MV-4-11 (cell line): ENCODE results near the gene NHEJ1.

Experiments used
- DNase-seq: peaks from one replicate; lab custom pipeline; 2025; lab: John Stamatoyannopoulos, UW

NHEJ1 gene

GRCh38 chr2:219182331-219183150 is 21.9 kb upstream of the NHEJ1 start:
- no peak for DNase-seq

DNA sequence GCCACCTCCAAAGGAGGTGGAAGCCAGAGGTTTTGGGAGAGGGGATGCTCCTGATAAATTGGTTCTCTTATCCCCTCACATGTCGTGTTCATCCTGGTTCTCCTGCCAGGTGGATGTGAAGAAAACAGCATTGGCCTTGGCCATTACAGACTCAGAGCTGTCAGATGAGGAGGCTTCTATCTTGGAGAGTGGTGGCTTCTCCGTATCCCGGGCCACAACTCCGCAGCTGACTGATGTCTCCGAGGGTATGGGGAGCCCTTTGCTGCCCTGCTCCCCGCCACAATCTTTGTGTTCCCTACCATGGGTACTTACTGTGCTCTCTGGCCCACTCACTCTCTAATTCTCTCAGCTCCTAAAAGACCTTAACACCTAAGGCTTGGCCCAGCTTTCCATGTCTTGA is 20.9 kb upstream of the NHEJ1 start:
- no peak for DNase-seq

- DNase-seq = no peak
Measured at GRCh38 chr2:219180961-219181360, 20.3 kb upstream of the NHEJ1 start.

DNA sequence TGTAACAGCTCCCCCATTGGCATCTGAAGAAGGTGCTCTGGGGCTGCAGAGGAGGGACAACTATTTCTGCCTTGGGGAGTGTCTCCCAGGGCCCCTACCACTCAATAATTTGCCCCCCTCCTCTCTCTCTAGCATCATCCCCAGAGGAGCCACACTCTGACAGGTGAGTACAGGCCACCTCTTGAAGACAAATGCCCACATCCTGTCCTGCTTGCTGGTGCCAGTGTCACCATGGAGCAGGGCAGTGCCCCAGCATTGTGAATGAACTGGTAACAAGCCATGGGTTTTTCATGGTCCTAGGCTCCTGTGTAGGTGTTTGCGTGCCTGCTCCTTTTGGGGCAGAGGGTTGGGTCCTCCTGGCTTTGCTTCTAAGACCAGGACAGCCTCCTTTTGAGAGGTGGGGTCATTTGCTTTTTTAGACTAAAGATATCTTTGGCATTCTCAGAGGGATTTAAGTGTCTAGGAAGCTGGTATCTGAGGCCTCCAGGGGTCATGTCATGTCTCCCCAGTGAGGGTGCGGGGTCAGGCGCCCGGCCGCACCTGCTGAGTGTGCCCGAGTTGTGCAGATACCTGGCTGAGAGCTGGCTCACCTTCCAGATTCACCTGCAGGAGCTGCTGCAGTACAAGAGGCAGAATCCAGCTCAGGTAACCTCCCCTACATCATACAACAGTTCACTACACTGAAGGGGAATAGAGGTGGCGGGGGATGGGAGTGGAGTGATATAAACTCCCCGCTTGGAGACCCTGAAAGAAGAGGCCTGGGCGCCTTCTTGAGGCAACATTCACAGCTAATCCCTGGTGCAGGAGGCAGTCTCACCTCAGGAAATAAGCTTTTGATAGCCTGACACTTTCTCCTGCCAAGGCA is 19.2 kb upstream of the NHEJ1 start:
- no peak for DNase-seq

- DNase-seq = no peak
Measured at GRCh38 chr2:219178377-219179175, 18.0 kb upstream of the NHEJ1 start.

DNA sequence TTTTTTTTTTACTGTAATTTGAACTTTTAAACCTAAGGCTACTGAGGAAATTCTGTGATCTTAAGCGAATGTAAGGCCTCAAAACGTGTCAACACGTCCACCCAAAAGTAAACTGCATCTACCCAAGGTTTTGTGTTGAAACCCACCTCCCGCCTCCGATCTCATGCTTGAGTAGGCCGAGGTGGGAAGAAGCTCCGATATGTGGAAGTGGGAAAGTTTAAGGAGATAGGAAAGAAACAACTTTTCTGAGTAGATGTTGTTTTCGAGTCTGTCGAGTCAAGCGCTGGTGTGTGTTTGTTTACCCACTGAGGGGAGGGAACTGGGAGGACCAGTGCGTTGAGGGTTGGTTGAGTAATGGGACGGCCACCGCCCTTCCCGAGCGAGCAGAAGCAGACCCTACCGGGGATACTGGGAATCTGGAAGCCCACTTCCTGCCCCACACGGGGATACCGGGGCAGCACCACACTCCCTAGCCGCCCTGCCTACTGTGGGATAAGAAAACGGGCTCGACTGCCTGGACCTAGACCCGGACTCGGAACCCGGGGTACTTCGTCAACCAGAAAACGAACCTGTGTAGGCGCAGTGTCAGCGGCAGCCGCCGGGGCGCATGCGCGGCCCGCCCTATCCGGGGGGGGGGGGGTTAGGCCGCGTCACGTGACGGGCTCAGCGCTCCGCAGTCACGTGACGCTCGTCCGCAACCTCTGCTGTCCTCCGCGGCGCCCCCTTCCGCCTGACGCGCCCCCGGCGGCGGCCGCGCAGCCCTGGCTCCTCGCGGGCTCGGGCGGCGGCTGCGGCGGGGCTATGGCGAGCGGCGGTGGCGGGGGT is 17.1 kb upstream of the NHEJ1 start, which contains the start of gene RETREG2:
Gene RETREG2 (plus strand): TSS at position 724 of the 825 bp plus-strand sequence. CDS start 78 bp downstream, at position 802.
- peak; percentile 87 for DNase-seq

DNA sequence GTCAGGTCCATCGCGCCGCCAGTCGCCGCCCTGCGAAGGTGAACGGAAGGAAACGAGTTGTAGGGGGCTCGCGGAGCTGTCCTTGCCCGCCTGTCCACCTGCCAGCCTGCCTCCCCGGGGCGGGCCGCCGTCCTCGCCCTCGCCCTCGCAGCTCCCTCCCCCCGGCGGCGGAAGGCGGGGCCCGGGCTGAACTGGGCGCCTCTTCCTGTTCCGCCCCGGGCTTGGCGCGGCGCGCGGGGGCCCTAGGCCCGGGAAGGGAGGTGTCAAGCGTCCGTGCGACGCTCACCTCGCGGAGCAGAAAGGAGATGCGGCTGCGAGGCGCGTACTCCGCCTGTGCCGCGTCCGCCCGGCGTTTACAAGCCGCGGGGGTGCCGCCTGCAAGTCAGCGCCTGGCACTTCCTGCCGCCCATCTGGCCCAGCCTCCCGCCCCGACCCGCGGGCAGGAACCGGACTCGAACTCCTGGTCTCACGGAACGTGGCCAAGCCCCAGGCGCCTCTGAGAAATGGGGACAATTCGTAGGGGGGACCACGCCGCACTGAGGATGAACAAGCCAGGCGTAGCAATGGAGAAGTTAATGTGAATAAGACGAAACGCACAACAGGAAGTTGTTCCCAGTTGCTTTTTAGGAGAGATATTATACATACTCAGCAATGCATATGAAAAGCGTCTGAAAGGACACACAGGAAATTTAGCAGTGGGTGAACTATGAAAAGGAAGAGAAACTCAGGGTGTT is 16.4 kb upstream of the NHEJ1 start, which contains the start of gene CNPPD1:
Gene CNPPD1 (minus strand): TSS at position 108 of the 734 bp plus-strand sequence. CDS start 97 bp downstream, at position 11.
- DNase-seq = peak; percentile 77

- DNase-seq = peak; percentile 52
Measured at GRCh38 chr2:219175928-219176817, 15.6 kb upstream of the NHEJ1 start.

DNA sequence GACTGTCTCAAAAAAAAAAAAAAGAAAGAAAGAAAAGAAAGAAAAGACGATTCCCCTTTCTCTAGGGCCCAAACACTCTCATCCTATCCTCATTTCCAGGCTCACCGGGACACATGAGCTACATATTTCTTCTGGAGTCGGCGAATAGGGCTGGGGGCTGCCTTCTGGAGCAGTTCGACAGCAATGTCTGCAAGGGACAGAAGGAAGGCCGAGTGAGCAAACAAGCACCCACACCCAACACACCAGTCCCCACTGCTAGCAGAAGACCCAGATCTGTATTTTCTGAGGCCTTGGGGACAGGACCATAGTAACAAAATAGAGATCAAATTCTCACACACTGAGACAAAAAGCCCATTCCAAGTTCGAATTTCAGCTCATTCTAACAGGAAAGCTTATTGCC is 14.9 kb upstream of the NHEJ1 start:
- DNase-seq = no peak

DNA sequence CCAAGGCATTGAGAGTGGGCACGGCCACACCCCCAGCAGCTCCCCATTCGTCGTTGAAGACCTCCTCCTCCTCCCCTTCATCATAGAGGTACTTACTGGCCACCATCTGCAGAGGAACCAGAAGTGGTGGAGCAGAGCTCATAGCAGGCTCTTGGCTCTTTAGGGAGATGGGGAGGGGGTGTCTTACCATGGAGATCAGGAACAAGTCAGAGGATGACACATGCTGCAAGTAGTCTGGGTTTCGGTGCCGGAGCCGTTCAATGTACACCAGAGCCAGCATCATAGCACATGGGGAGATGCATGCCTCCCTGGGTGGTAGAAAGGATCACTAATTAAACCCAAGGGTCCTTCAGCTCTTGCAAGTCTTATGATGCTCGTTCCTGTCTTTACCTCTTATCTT is 14.2 kb upstream of the NHEJ1 start:
- DNase-seq = no peak

DNA sequence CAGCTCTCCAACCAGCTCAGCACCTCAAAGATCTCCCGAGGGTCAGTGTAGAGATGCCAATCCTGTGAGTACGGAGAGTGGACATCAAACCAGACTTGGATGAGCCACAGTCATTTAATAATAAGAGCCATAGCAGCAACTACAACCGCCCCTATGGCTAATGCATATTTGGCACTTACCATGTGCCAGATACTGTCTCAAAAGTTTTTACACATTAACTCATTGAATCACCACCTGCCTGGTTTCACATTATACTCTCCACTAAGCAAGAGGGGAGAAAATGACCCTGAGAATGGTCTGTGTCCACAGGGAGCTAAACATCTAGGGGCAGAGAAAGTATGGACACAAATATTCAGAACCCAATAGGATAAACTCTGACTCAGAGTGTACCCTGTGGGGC is 13.5 kb upstream of the NHEJ1 start:
- no peak for DNase-seq

- no peak for DNase-seq
Measured at GRCh38 chr2:219173176-219173575, 12.6 kb upstream of the NHEJ1 start.

DNA sequence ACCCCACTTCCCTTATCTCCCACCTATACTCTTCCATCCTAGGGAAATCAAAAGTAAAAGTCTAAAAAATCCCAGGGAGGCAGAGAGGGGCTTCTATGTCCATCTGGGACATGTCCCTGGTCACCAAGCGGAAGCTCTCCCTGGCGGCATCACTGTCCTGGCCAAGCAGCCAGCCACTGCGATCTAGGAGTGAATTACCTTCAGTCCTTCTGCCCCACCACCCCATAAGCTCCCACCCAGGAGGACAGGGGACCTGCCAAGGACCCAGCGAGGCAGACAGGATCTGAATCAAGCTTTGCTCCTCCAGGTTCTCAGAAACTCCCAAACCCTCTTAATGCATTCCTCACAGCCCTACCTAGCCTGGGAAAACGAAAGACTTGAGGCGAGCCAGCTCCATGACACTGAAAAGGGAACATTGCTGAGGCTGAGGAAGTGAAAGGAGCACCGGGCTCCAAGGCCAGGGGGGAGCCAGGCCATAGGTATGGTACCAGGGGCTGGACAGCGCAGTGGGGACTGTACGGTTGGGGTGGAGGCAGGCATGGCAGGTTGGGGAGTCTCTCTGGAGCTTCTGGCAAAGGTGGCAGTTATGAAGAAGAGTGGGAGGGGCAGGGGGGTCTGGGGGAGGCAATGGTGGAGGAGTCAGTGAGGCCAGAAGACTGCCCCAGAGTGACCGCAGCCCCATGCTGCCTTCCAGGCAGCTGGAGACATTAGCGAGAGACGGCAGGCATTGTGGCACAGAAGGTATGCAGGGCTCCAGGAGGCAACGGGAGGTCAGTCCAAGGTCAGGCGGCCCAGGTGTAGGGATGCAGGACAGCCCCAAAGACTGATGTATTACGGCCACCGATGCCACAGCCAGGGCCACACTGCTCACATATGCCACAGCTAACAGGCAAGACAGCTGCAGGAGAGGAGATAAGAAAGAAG is 11.9 kb upstream of the NHEJ1 start:
- DNase-seq = no peak

DNA sequence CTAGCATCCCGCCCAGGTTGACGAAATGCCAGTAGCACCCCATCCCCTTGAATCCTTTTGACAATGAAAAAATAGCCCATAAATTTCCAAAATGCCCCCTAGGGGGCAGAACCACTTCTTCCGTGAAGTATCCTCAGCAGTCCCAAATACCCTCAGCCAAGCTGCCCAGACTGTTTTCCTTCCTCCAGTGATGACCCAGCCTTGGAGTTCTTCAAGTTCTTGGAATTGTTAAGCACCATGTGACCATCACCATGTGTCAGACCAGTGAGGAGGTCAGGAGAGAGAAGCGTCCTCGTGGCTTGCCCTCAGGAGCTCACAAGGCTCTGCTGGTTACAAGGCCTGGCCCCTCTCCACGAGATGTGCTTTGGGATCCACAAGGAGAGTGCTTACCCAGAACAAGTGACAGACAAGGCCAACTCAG is 10.6 kb upstream of the NHEJ1 start:
- DNase-seq = peak; percentile 30

- no peak for DNase-seq
Measured at GRCh38 chr2:219169930-219170654, 9.5 kb upstream of the NHEJ1 start, which contains the start of gene SLC23A3. Gene SLC23A3 (minus strand): TSS chr2:219170029. CDS start chr2:219169984, 45 bp downstream.

GRCh38 chr2:219168932-219169331 is 8.3 kb upstream of the NHEJ1 start:
- no peak for DNase-seq

- DNase-seq = no peak
Measured at GRCh38 chr2:219168526-219168925, 7.9 kb upstream of the NHEJ1 start.
